ENCODE measurements around the gene CRMP1.

- TF ChIP-seq CTCF (IDR thresholded peaks at IDR 0.05) (no peak), POLR2A (IDR thresholded peaks at IDR 0.05) (no peak)
These were observed 38.0 kb downstream of the CRMP1 start for GRCh38 chr4:5854929-5855328.
